Spinal cord (tissue), 10 donors: ENCODE measurements around the gene CCL2. TPM values are rescaled to one million over a fixed set of nuclear protein-coding genes. Genes with fewer than 3 reads are reported as not detected.
"Not testable (repeated sequence)": the region's sequence is repeated elsewhere in the genome, so short reads cannot be mapped to it uniquely, and the experiment has no call there.

Experiments used
- DNase-seq, 6 donors: peaks; one replicate each; pipeline versions ENCODE4 v3.0.0 to v3.0.0-alpha.2; 2013 to 2015; ENCODE audit warnings: low spot score in 6 of 6, low read depth in 4 of 6
- H3K27ac ChIP-seq: one replicate; pipeline ENCODE4 v1.5.1; 2013; ENCODE audit warnings: low read depth, low read length, control low read depth
- H3K27me3 ChIP-seq: one replicate; pipeline ENCODE4 v1.6.1; 2013; ENCODE audit warnings: low read length; ENCODE audit not compliant: control insufficient read depth, insufficient read depth
- H3K36me3 ChIP-seq: one replicate; pipeline ENCODE4 v1.6.1; 2013; ENCODE audit warnings: low read length; ENCODE audit not compliant: control insufficient read depth, insufficient read depth
- H3K4me1 ChIP-seq: one replicate; pipeline ENCODE4 v1.6.1; 2013; ENCODE audit warnings: low read length; ENCODE audit not compliant: control insufficient read depth, insufficient read depth
- H3K4me3 ChIP-seq: one replicate; pipeline ENCODE4 v1.5.1; 2013; ENCODE audit warnings: low read depth, low read length, control low read depth
- H3K9me3 ChIP-seq: one replicate; pipeline ENCODE4 v1.6.1; 2013; ENCODE audit warnings: low read length; ENCODE audit not compliant: control insufficient read depth, insufficient read depth
- WGBS: methylation state at CpG from one replicate; pipeline ENCODE4 v1.1.5; 2013; ENCODE audit warnings: missing lambda C conversion rate; ENCODE audit not compliant: insufficient coverage; 5-methylcytosine and 5-hydroxymethylcytosine counted together
- polyA plus RNA-seq, 2 donors: library from polyadenylated mRNA; unstranded; fragments of 120-200 nt; gene quantifications; one replicate each; pipeline ENCODE4 v1.2.1, GENCODE V29; 2013; ENCODE audit not compliant: insufficient read length in 2 of 2
- total RNA-seq, 2 donors: library from RNA; depleted of rRNA in 1 of 2; stranded (reverse); fragments of 120-200 nt in 1 of 2; fragments of >200 nt in 1 of 2; gene quantifications; one replicate each; pipeline versions ENCODE4 v1.2.3 to v1.2.4, GENCODE V29; 2013 to 2014
- donor health status: healthy.

Gene CCL2
- total and polyA plus RNA-seq, 4 donors = 7.7 to 37.1 (median 12.3) TPM

DNA sequence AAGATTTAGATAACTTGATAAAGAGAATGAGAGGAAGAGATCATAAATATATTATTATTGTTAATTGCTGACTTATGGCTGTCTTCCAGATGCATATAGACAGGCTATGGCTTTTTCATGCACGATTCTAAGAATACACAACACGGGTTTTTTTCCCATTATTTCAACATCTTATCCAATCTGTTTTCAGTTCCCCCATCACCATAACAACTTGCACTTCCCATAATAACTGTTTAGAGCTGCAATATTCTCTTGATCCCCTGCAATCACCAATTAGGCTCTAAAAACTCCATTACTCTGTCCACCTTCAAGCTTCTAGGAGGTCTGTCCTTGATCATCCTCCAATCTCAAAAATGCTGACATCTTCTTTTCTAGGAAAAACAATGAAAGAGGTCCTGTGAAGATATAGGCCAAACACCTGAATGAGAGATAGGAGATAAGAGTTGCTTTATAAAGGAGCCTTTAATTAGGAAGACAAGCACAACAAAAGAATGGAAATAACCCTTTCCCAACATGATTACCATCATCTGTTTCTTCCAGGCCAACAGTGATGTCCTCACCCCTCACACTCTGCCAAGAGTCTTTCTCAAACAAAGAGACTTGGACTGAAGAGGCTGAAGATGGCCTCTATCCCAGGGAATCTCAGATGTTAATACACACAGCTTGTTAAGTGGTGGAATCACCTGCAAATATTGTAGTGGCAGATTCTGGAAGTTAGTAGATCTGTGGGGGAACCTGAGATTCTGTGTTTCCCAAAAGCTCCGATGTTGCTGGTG, 32.2 kb upstream of the CCL2 start:
- no peaks in the 10 kb centered on the region for H3K36me3 ChIP-seq
- H3K9me3 ChIP-seq = no peaks in the 10 kb centered on the region
- H3K4me1 ChIP-seq = no peaks in the 10 kb centered on the region
- H3K27me3 ChIP-seq = no peaks in the 10 kb centered on the region
- 81% methylated on average over 2 of the region's 3 CpGs for WGBS
- no peak overlapping the region for H3K27ac ChIP-seq
- no peak overlapping the region for H3K4me3 ChIP-seq
- no peak for DNase-seq

DNA sequence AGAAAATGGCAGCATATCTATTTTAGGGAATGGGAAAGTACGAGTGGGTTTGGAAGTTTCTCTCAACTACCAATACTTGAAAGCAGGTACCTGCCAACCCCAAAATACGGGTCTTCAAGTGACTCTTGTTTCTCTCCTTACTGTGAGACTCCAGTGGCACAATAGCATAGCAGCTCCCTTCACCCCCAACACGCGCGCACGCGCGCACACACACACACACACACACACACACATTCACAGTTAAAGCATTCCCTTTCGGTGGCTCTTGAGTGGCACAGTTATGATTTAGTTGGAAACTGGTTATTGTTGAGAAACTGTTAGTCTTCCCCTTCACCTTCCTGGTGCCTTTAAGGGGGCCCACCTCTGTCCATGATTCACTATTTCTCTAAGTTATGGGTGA, 30.0 kb upstream of the CCL2 start:
- Histone ChIP-seq H3K4me3 (no peak overlapping the region), H3K27ac (no peak overlapping the region), H3K36me3 (no peaks in the 10 kb centered on the region), H3K4me1 (no peaks in the 10 kb centered on the region), H3K27me3 (no peaks in the 10 kb centered on the region), H3K9me3 (peaks cover 2% of the 10 kb centered on the region)
- DNase-seq = no peak
- WGBS = no CpG with 5 or more reads among the region's 9 CpGs

DNA sequence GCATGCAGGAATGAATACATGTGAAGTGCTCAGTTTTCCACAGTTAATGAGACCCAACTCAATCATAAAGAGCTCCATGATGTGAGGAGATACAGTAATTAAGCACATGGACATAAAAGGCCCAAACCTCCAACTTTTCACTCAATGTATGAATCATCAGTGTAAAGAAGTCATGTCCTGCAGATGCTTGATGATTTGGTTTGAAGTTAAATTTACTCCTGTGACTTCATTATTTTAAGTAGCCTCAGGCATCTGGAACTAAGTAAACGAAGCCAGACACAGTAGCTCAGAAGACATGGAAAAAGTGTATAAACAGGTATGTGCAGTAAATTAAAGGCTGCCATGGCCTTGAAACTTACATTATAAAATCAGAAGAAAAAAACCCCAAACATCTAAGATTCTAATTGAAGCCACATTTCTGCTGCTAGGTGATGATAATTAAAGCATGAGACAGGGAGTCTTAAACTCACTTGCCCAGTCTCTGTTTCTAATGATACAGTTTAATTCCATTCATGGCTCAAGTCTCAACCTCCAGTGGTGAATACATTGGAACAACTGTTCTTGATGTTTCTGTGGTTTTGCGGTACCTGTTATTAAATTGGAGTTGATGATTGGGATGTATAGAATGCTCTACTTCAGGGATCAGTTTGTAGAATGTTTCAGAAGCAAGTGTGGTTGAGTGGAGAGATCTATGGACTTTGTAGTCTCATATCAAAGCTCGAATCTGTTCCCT, 28.9 kb upstream of the CCL2 start:
- Histone ChIP-seq H3K27me3 (no peaks in the 10 kb centered on the region), H3K27ac (no peak overlapping the region), H3K4me3 (no peak overlapping the region), H3K4me1 (no peaks in the 10 kb centered on the region), H3K9me3 (peaks cover 8% of the 10 kb centered on the region), H3K36me3 (no peaks in the 10 kb centered on the region)
- DNase-seq = peak in 1 of 6 donors; percentile 46
- WGBS = 73% methylated on average over 2 of the region's 3 CpGs

DNA sequence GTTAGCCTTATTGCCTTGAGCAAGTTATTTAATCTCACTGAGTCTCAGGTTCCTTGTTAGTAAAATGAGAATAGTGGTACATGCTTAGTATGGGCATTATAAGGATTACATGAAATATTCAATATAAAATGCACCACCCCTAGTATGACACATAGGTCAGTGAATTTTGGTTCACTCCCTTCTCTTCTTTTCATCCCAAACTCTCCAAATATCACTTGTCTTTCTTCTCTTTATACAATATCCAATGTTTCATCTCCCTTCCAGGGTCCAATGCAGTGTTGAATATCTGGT, 28.4 kb upstream of the CCL2 start:
- H3K9me3 ChIP-seq = peaks cover 8% of the 10 kb centered on the region
- no peak overlapping the region for H3K4me3 ChIP-seq
- H3K27ac ChIP-seq = no peak overlapping the region
- H3K4me1 ChIP-seq = no peaks in the 10 kb centered on the region
- no peaks in the 10 kb centered on the region for H3K27me3 ChIP-seq
- DNase-seq = no peak
- H3K36me3 ChIP-seq = no peaks in the 10 kb centered on the region

DNA sequence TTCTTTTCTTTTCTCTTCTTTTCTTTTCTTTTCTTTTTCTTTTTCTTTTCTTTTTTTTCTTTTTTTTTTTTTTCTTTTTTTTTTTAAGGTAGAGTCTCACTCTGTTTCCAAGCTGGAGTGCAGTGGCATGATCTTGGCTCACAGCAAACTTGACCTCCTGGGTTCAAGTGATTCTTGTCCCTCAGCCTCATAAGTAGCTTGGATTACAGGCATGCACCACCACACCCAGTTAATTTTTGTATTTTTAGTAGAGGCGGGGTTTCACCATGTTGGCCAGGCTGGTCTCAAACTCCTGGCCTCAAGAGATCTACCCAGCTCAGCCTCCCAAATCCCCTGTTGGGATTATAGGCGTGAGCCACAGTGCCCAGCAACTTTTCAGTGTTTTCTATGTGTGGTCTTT, 27.8 kb upstream of the CCL2 start:
- not testable (repeated sequence) for H3K9me3 ChIP-seq, H3K4me3 ChIP-seq, H3K36me3 ChIP-seq, H3K27me3 ChIP-seq, H3K27ac ChIP-seq, DNase-seq, H3K4me1 ChIP-seq
- WGBS = no CpG with 5 or more reads among the region's 2 CpGs

DNA sequence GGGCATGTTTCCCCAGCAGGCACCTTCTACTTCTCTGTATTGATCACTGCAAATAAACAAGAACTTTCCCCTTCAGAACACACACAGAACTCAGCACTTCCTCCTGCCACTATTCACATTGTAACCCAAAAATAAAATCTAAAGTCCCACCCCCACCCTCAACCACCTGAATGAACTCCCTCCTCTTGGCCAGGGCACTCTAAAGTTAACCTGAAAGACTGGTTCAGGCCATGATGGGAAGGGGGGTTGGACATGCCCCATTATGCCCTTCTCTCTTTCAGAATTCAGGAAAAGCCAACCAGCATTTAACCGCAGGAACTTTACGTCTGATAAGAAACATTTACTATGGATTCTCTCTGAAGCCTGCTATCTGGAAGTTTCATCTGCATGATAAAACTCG, 27.4 kb upstream of the CCL2 start:
- H3K9me3 ChIP-seq = peaks cover 8% of the 10 kb centered on the region
- WGBS = 100% methylated on average over 2 of the region's 3 CpGs
- H3K4me1 ChIP-seq = no peaks in the 10 kb centered on the region
- H3K27me3 ChIP-seq = no peaks in the 10 kb centered on the region
- no peak for DNase-seq
- H3K27ac ChIP-seq = no peak overlapping the region
- H3K36me3 ChIP-seq = no peaks in the 10 kb centered on the region
- H3K4me3 ChIP-seq = no peak overlapping the region

DNA sequence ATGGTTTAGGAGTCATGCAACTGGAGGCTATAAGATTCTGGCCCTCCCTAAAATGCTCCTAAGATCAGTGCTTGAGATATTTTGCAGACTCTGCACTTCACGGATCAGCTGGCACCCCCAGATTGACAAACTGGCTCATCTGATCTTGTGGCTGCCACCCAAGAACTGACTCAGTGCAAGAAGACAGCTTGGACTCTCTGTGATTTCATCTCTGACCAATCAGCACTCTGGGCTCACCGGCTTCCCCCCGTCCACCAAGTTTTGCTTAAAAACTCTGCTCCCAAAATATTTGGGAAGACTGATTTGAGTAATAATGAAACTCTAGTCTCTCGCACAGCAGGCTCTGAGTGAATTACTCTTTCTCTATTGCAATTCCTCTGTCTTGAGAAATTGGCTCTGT, 26.3 kb upstream of the CCL2 start:
- no peak for DNase-seq
- H3K36me3 ChIP-seq = no peaks in the 10 kb centered on the region
- H3K9me3 ChIP-seq = peaks cover 8% of the 10 kb centered on the region
- H3K27me3 ChIP-seq = no peaks in the 10 kb centered on the region
- 88% methylated on average over 2 of the region's 4 CpGs for WGBS
- H3K4me3 ChIP-seq = no peak overlapping the region
- H3K27ac ChIP-seq = no peak overlapping the region
- H3K4me1 ChIP-seq = peaks cover under 1% of the 10 kb centered on the region

DNA sequence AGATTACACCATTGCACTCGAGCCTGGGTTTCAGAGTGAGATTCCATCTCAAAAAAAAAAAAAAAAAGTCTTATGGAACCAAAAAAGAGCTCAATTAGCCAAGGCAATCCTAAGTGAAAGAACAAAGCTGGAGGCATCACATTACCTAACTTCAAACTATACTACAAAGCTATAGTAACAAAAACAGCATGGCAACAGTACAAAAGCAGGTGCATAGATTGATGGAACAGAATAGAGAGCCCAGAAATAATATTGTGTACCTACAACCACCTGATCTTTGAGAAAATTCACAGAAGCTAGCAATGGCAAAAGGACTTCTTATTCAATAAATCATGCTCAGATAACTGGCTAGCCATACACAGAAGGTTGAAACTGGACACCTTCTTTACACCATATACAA, 24.7 kb upstream of the CCL2 start:
- Histone ChIP-seq H3K27me3 (no peaks in the 10 kb centered on the region), H3K27ac (no peak overlapping the region), H3K9me3 (peaks cover 8% of the 10 kb centered on the region), H3K4me1 (peaks cover 4% of the 10 kb centered on the region), H3K4me3 (no peak overlapping the region), H3K36me3 (no peaks in the 10 kb centered on the region)
- DNase-seq = no peak
- no CpG with 5 or more reads among the region's 1 CpG for WGBS

DNA sequence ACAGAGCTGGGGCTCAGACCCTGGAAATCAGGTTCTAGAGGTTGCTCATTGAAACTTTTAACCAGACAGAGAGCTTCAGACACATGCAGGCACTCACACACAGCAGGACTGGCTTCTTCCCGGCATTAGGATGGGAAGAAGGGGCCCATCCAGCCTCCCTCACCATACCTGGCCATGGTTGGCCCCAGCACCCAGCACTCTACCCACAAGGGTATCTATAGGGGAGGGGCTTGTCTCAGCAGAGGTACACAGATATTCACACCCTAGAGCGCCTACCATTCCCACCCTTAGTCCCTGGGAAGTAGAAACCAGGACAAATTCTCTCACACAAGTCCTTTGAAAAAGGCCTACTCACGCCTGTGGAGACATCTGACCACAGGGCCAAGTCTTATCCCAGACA, 20.5 kb upstream of the CCL2 start:
- Histone ChIP-seq H3K27me3 (no peaks in the 10 kb centered on the region), H3K4me3 (no peak overlapping the region), H3K9me3 (peaks cover 6% of the 10 kb centered on the region), H3K4me1 (peaks cover 11% of the 10 kb centered on the region), H3K36me3 (no peaks in the 10 kb centered on the region), H3K27ac (peak overlapping the region; percentile 34)
- WGBS = no CpG with 5 or more reads among the region's 3 CpGs
- no peak for DNase-seq

DNA sequence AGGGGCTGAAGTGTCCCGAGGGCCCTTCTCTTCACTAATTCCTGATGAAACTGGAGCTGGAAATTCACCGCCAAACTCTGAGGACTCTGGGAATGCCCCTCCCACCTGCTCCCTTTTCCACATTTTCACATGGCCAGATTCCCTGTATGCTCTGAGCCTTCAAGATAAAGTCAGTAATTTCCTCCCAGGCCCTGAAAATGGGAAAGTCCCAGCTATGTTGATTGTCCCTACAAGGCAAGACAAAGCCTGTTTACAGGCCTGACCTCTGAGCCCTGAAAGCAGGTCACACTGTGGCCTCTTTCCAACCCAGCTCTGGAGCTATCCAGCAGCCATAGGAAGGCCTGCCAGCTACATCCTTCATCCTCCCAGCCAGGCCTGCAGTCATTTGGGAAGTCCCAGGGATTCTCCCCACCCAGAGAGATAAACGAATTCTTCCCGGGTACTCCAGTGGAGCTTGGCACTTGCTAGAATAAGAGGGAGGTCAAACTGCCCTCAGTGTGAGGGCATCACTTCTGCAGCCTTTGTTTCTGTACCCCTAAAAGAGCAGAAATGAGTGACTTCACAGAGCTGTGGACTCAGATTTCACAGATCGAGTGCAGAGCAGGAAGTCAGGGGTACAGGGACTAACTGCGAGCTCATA, 19.6 kb upstream of the CCL2 start:
- WGBS = 70% methylated on average over 5 of the region's 6 CpGs
- Histone ChIP-seq H3K4me3 (no peak overlapping the region), H3K36me3 (no peaks in the 10 kb centered on the region), H3K27me3 (no peaks in the 10 kb centered on the region), H3K4me1 (peaks cover 11% of the 10 kb centered on the region), H3K27ac (peak overlapping the region; percentile 34), H3K9me3 (peaks cover 2% of the 10 kb centered on the region)
- DNase-seq = peak in 1 of 6 donors; percentile 58
